ENCODE data around the gene CBFB.

Gene CBFB

GRCh38 chr16:67052399-67052798 is 23.4 kb downstream of the CBFB start:
- POLR2A ChIA-PET, result no interaction called here
- TF ChIP-seq CTCF (IDR thresholded peaks at IDR 0.05; ENCODE audit: control extremely low read depth, extremely low read depth, low read depth, missing control alignments), result no peak
- DNase-seq (ENCODE audit: extremely low spot score), result no peak
- CTCF ChIA-PET, result interaction anchor here (0.7 to 1.6 kb wide), 2 partner anchors 8 to 102 kb away, joined by 3 to 4 read pairs; no protein-coding TSS in a partner anchor

GRCh38 chr16:67053767-67054334 is 24.9 kb downstream of the CBFB start:
- CTCF ChIA-PET, result interaction anchor here (0.7 to 2.9 kb wide), 6 partner anchors 10 to 101 kb away, joined by 3 to 11 read pairs (median 4); no protein-coding TSS in a partner anchor
- peak; percentile 15 for DNase-seq (ENCODE audit: extremely low spot score)
- POLR2A ChIA-PET, result no interaction called here
- no peak for TF ChIP-seq CTCF (IDR thresholded peaks at IDR 0.05; ENCODE audit: control extremely low read depth, extremely low read depth, low read depth, missing control alignments)

GRCh38 chr16:67054901-67055300 is 26.0 kb downstream of the CBFB start:
- TF ChIP-seq CTCF (IDR thresholded peaks at IDR 0.05; ENCODE audit: control extremely low read depth, extremely low read depth, low read depth, missing control alignments), result no peak
- DNase-seq (ENCODE audit: extremely low spot score), result no peak
- CTCF ChIA-PET, result interaction anchor here (0.9 to 2.9 kb wide), 5 partner anchors 11 to 44 kb away, joined by 3 to 11 read pairs (median 5); no protein-coding TSS in a partner anchor
- POLR2A ChIA-PET, result no interaction called here

- no peak for TF ChIP-seq CTCF (IDR thresholded peaks at IDR 0.05; ENCODE audit: control extremely low read depth, extremely low read depth, low read depth, missing control alignments)
- CTCF ChIA-PET, result interaction anchor here (1.1 to 2.9 kb wide), 4 partner anchors 12 to 225 kb away, joined by 3 to 11 read pairs (median 4); partner anchors contain the start of gene NAE1
- peak; percentile 48 for DNase-seq (ENCODE audit: extremely low spot score)
- POLR2A ChIA-PET, result no interaction called here
Observed at GRCh38 chr16:67055712-67056487, 27.0 kb downstream of the CBFB start.

- DNase-seq (ENCODE audit: extremely low spot score), result no peak
- no peak for TF ChIP-seq CTCF (IDR thresholded peaks at IDR 0.05; ENCODE audit: control extremely low read depth, extremely low read depth, low read depth, missing control alignments)
- ChIA-PET CTCF (interaction anchor here (1.1 to 3.0 kb wide), 2 partner anchors 33 to 45 kb away, joined by 3 to 12 read pairs; no protein-coding TSS in a partner anchor), POLR2A (no interaction called here)
Observed at GRCh38 chr16:67063008-67063407, 34.1 kb downstream of the CBFB start.

GRCh38 chr16:67068212-67068753 is 39.3 kb downstream of the CBFB start:
- ChIA-PET POLR2A (interaction anchor here (0.6 kb wide), 1 partner anchor 163 kb away, joined by 3 read pairs; no protein-coding TSS in a partner anchor), CTCF (interaction anchor here (0.8 to 2.2 kb wide), 9 partner anchors 10 to 460 kb away, joined by 3 to 5 read pairs (median 3); no protein-coding TSS in a partner anchor)
- DNase-seq (ENCODE audit: extremely low spot score), result no peak
- TF ChIP-seq CTCF (IDR thresholded peaks at IDR 0.05; ENCODE audit: control extremely low read depth, extremely low read depth, low read depth, missing control alignments), result no peak

Measured in GM10248 (cell line).